OCI-LY1 (cell line): ENCODE measurements around the gene ZDHHC18.
A peak's percentile ranks its signal among the peaks of the same experiment; 100 is the strongest.
"Not testable (repeated sequence)": the region's sequence is repeated elsewhere in the genome, so short reads cannot be mapped to it uniquely, and the experiment has no call there.

ENCODE experiments used
- H2AFZ ChIP-seq: fragments of 200-600 bp; sonication (generic), shearing (Covaris generic); 2 replicates; pipeline ENCODE4 v1.6.0; 2014; ENCODE audit warnings: antibody characterized with exemption, mild to moderate bottlenecking, low read length
- H3F3A ChIP-seq: fragments of 200-600 bp; sonication (generic), shearing (Covaris generic); 2 replicates; pipeline ENCODE4 v1.6.0; 2014; ENCODE audit warnings: mild to moderate bottlenecking, antibody characterized with exemption, low read length, moderate library complexity; ENCODE audit not compliant: insufficient read depth
- H3K27ac ChIP-seq: fragments of 200-600 bp; sonication (generic); 2 replicates; pipeline ENCODE4 v1.5.1; 2014; ENCODE audit warnings: low read length, mixed run types, mild to moderate bottlenecking, low read depth; ENCODE audit not compliant: poor library complexity, severe bottlenecking
- H3K27me3 ChIP-seq: fragments of 200-600 bp; sonication (generic); 2 replicates; pipeline ENCODE4 v1.6.0; 2014; ENCODE audit warnings: antibody characterized with exemption, mild to moderate bottlenecking, low read length, moderate library complexity; ENCODE audit not compliant: insufficient read depth
- H3K36me3 ChIP-seq: fragments of 200-600 bp; sonication (generic); 2 replicates; pipeline ENCODE4 v1.6.1; 2014; ENCODE audit warnings: mild to moderate bottlenecking, antibody characterized with exemption, low read length, moderate library complexity, mixed read lengths; ENCODE audit not compliant: insufficient read depth
- H3K4me1 ChIP-seq: fragments of 200-600 bp; sonication (generic); 2 replicates; pipeline ENCODE4 v1.5.1; 2014; ENCODE audit warnings: mild to moderate bottlenecking, low read length, moderate library complexity; ENCODE audit not compliant: insufficient read depth, severe bottlenecking
- H3K4me2 ChIP-seq: fragments of 200-600 bp; sonication (generic), shearing (Covaris generic); 2 replicates; pipeline ENCODE4 v1.6.1; 2014; ENCODE audit warnings: low read length
- H3K4me3 ChIP-seq: fragments of 200-600 bp; sonication (generic); 2 replicates; pipeline ENCODE4 v1.5.1; 2014; ENCODE audit warnings: low read length, low read depth, mild to moderate bottlenecking, mixed read lengths; ENCODE audit not compliant: poor library complexity, severe bottlenecking
- H3K79me2 ChIP-seq: fragments of 200-600 bp; shearing (Covaris generic); 2 replicates; pipeline ENCODE4 v1.6.1; 2016; ENCODE audit warnings: mixed run types, low read length, mixed read lengths; ENCODE audit not compliant: insufficient read depth
- H3K9ac ChIP-seq: fragments of 200-600 bp; sonication (generic), shearing (Covaris generic); 2 replicates; pipeline ENCODE4 v1.6.1; 2014; ENCODE audit warnings: mild to moderate bottlenecking, low read length, mixed read lengths
- H3K9me2 ChIP-seq: fragments of 200-600 bp; sonication (generic), shearing (Covaris generic); 2 replicates; pipeline ENCODE4 v1.6.1; 2014; ENCODE audit warnings: low read depth, mild to moderate bottlenecking, low read length, mixed read lengths
- H3K9me3 ChIP-seq: fragments of 200-600 bp; shearing (Covaris generic); 2 replicates; pipeline ENCODE4 v1.6.1; 2014; ENCODE audit warnings: low read length, mixed read lengths
- H4K20me1 ChIP-seq: fragments of 200-600 bp; sonication (generic), shearing (Covaris generic); 2 replicates; pipeline ENCODE4 v1.6.0; 2016; ENCODE audit warnings: mild to moderate bottlenecking, low read length; ENCODE audit not compliant: insufficient read depth
- EZH2 ChIP-seq: fragments of 200-600 bp; sonication (generic), shearing (Covaris generic); IDR thresholded peaks from 2 replicates; pipeline ENCODE4 v1.8.0; 2017; ENCODE audit warnings: borderline replicate concordance, mixed run types, mild to moderate bottlenecking, antibody characterized with exemption, low read length, moderate library complexity, mixed read lengths
- TF ChIP-seq, protein P1 (sequence below): fragments of 200-600 bp; sonication (generic), shearing (Covaris generic); IDR thresholded peaks from 2 replicates; pipeline ENCODE4 v1.5.1; 2017; ENCODE audit warnings: mild to moderate bottlenecking, antibody characterized with exemption, low read length, moderate library complexity, mixed read lengths

The ZDHHC18 gene

DNA sequence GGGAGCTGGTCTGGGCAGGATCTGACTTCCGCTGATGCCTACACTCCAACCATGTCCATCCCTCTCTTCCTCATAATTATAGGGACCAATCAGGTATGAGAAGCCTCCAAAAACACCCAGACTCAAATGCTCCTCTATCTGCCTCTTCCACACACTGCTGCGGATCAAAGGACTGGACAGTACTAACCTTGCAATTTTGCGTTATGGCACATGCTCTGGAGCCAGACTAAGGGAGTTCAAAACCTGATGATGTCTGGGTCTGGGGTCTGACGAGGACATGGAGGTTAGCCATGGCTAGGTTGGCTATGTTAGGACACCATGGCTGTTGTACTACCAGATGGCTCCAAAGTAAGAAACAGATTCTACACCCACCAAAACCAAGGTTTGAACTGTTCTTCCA lies 53.3 kb downstream of the ZDHHC18 start:
- Histone ChIP-seq H3K9me3 (no peaks in the 10 kb centered on the region), H3K9ac (no peak overlapping the region), H2AFZ (no peak overlapping the region), H3K4me3 (no peak overlapping the region), H3F3A (no peaks in the 10 kb centered on the region), H3K4me1 (peaks cover 7% of the 10 kb centered on the region), H3K9me2 (no peaks in the 10 kb centered on the region), H3K36me3 (peaks cover 72% of the 10 kb centered on the region), H4K20me1 (no peaks in the 10 kb centered on the region), H3K4me2 (no peak overlapping the region), H3K27ac (no peak overlapping the region), H3K79me2 (no peaks in the 10 kb centered on the region), H3K27me3 (no peaks in the 10 kb centered on the region)
- no peak for TF ChIP-seq EZH2
- TF ChIP-seq, protein P1, sequence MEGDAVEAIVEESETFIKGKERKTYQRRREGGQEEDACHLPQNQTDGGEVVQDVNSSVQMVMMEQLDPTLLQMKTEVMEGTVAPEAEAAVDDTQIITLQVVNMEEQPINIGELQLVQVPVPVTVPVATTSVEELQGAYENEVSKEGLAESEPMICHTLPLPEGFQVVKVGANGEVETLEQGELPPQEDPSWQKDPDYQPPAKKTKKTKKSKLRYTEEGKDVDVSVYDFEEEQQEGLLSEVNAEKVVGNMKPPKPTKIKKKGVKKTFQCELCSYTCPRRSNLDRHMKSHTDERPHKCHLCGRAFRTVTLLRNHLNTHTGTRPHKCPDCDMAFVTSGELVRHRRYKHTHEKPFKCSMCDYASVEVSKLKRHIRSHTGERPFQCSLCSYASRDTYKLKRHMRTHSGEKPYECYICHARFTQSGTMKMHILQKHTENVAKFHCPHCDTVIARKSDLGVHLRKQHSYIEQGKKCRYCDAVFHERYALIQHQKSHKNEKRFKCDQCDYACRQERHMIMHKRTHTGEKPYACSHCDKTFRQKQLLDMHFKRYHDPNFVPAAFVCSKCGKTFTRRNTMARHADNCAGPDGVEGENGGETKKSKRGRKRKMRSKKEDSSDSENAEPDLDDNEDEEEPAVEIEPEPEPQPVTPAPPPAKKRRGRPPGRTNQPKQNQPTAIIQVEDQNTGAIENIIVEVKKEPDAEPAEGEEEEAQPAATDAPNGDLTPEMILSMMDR = no peak

DNA sequence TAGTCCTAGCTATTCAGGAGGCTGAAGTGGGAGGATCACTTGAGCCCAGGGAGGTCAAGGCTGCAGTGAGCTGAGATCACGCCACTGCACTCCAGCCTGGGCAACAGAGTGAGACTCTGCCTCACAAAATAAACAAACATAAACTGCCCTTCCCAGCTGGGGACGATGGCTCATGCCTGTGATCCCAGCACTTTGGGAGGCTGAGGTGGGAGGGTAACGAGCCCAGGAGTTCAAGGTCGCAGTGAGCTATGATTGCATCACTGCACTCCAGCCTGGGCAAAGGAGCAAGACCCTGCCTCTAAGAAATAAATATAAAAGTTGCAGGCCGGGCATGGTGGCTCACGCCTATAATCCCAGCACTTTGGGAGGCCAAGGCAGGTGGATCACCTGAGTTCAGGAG lies 55.1 kb downstream of the ZDHHC18 start:
- H3K9me3 ChIP-seq, H4K20me1 ChIP-seq, H3K4me2 ChIP-seq, H3K79me2 ChIP-seq, H3K27me3 ChIP-seq, H3K4me3 ChIP-seq, H2AFZ ChIP-seq, H3K27ac ChIP-seq, H3K9me2 ChIP-seq, H3K4me1 ChIP-seq, H3F3A ChIP-seq, H3K9ac ChIP-seq: not testable (repeated sequence)
- H3K36me3 ChIP-seq = peaks cover 86% of the 10 kb centered on the region

DNA sequence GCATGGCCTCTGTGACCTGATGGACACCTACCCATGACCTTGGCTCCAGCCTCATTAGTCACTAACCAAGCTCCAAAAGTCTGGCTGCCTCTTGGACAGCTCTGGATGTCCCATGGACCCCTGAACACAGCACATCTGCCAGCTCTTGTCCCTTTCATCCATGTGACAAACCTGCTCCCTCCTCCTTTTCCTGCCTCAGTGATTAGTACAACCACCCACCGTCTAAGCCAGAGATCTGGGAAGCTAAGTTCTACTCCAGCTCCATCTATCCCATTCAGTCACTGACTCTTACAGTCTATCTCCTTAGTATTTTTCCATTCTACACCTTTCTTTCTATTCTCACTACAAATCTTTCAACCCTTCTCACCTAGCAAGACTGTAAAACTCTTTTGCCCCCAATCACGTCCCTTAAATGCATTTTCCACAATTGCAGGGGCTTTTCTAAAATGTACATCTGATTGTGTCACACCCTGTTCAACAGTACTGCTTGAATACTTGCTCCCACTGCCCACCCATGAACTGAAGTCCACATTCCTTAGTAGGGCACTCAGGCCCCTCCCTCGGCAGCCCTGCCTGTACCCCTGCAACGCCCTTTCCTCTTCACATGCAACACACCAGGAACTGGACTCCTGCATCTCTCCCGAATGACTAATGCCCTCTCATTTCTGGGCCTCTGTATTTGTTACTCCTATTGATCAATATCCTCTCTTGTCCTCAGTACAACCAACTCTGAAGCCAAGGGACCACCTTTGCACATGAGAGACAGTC lies 56.4 kb downstream of the ZDHHC18 start:
- no peak overlapping the region for H3K27ac ChIP-seq
- no peak overlapping the region for H3K4me3 ChIP-seq
- H3K9me2 ChIP-seq = no peaks in the 10 kb centered on the region
- no peaks in the 10 kb centered on the region for H3F3A ChIP-seq
- no peaks in the 10 kb centered on the region for H4K20me1 ChIP-seq
- TF ChIP-seq EZH2 = no peak
- TF ChIP-seq, protein P1 = no peak
- H3K36me3 ChIP-seq = peaks cover 82% of the 10 kb centered on the region
- H2AFZ ChIP-seq = no peak overlapping the region
- no peaks in the 10 kb centered on the region for H3K79me2 ChIP-seq
- no peaks in the 10 kb centered on the region for H3K27me3 ChIP-seq
- no peak overlapping the region for H3K9ac ChIP-seq
- no peak overlapping the region for H3K4me2 ChIP-seq
- peaks cover under 1% of the 10 kb centered on the region for H3K4me1 ChIP-seq
- no peaks in the 10 kb centered on the region for H3K9me3 ChIP-seq

- H2AFZ ChIP-seq = no peak overlapping the region
- no peaks in the 10 kb centered on the region for H3K9me3 ChIP-seq
- H3K9ac ChIP-seq = no peak overlapping the region
- H3K4me1 ChIP-seq = peaks cover 18% of the 10 kb centered on the region
- TF ChIP-seq, protein P1 = peak; percentile 45; the same call in 1 of the 2 replicates
- TF ChIP-seq EZH2 = no peak
- no peaks in the 10 kb centered on the region for H4K20me1 ChIP-seq
- H3K79me2 ChIP-seq = no peaks in the 10 kb centered on the region
- peaks cover 65% of the 10 kb centered on the region for H3K36me3 ChIP-seq
- H3K27ac ChIP-seq = no peak overlapping the region
- H3K27me3 ChIP-seq = no peaks in the 10 kb centered on the region
- no peaks in the 10 kb centered on the region for H3K9me2 ChIP-seq
- H3K4me3 ChIP-seq = no peak overlapping the region
- H3K4me2 ChIP-seq = no peak overlapping the region
- H3F3A ChIP-seq = no peaks in the 10 kb centered on the region
These were observed 60.6 kb downstream of the ZDHHC18 start for GRCh38 chr1:26887125-26887524.
